G401.6 (cell line): Measurements from ENCODE around the gene FAM241B.

Source experiments
- FAIRE-seq: peaks from 2 replicates; lab custom pipeline; 2012; peaks lifted over from hg19 to GRCh38; lab: Jason Lieb, UNC

The FAM241B gene, protein sequence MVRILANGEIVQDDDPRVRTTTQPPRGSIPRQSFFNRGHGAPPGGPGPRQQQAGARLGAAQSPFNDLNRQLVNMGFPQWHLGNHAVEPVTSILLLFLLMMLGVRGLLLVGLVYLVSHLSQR

DNA sequence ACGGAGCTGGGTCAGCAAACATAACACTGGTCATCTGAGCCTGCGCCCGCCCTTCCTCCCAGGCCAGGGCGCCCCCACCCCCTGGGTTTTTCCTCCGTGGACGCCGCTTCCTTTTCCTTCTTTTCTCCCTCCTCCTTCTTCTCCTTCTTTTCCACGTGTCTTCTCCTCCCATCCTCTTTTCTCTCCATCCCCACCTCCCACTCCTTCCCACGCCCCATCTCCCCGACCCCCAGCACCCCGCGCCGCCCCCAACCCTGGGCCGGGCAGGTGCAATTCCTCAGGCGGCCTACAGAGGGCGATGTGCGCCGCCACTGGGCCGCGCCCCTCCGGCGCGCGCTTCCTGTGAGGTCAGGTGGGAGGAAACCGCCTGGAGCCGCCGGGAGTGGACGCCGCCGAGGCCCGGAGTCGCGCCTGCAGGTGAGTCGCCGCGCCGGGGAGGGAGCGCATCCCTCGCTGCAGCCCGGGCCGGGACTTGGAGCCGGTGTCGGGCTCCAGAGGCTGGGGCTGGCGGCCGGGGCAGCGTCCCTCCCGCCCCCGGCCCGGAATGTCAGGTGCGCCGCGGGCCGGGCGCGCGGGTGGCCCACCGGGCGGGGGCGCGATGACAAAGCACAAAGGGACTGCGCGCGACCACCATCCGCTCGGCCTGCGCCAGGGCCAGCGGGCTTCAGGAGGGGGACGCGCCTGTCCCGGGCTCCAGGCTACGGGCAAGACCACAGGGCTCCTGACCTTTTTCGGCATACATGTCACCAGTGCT, at the start of gene FAM241B:
Gene FAM241B (plus strand): TSS at position 351 of the 754 bp plus-strand sequence. CDS start 1,497 bp downstream, outside the sequence.
- FAIRE-seq = no peak

DNA sequence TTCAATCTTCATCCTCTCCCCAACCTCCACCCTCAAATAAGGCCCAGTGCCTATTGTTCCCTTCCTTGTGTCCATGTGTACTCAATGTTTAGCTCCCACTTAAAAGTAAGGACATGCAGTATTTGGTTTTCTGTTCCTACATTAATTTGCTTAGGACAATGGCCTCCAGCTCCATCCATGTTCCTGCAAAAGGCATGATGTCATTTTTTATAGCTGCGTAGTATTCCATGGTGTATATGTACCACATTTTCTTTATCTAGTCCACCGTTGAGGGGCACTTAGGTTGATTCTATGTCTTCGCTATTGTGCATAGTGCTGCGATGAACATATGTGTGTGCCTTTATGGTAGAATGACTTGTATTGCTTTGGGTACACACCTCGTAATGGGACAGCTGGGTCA, 49.6 kb upstream of the FAM241B start:
- no peak for FAIRE-seq

DNA sequence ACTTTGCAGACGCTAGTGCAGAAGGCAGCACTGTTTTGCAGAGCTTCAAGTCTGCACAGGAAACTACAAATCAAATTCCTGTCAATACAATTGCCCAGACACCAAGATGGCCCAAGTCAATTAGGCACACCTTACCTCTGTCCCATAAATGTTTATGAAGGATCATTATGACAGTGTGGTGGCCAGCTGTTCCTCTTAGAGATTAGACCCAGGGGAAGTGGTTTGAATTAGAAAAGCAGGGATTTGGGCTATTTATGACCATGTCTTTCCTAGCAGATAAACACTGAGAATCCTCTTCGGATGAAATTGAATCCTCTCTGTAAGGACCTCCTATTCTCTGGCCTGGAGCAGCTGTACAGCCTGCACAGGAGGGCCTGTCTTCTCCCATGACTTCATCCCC, 46.9 kb upstream of the FAM241B start:
- no peak for FAIRE-seq

DNA sequence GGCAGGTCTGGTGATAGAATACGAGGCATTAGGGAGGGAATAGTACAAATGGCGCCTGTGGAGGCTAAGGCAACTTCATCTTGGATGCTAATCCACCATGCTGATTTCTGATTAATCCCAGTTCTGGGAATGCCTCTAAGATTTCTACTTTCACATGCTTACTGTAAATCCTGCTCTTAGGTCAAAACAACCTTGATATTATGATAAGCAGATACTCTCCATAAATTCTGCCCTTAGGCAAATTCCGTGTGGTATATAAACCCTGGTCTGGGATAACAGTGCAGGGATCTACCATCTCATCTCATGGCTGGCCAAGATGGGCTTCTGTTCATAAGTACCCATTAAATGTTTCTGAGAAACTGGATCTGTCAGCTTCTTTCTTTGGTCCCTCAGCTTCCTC, 45.4 kb upstream of the FAM241B start:
- FAIRE-seq = no peak

DNA sequence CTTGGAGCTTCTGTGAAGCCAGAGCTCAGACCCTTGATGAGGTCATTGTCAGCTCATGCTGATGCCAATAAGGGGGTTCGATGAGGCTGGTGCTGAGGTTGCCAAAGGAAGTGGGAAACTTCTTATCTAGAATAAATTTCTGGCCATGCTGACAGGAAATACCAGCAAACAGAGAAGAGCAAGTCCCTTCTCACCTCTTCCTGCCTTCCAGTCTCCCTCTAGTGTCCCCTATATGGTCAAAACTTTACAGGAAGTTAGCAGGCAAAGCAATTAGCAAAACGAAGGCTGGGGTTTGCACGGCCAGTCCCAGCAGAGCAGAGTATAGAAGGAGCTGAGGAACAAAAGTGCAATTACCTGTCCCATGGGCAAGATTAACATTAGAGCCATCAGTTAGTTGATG, 41.7 kb upstream of the FAM241B start:
- no peak for FAIRE-seq

DNA sequence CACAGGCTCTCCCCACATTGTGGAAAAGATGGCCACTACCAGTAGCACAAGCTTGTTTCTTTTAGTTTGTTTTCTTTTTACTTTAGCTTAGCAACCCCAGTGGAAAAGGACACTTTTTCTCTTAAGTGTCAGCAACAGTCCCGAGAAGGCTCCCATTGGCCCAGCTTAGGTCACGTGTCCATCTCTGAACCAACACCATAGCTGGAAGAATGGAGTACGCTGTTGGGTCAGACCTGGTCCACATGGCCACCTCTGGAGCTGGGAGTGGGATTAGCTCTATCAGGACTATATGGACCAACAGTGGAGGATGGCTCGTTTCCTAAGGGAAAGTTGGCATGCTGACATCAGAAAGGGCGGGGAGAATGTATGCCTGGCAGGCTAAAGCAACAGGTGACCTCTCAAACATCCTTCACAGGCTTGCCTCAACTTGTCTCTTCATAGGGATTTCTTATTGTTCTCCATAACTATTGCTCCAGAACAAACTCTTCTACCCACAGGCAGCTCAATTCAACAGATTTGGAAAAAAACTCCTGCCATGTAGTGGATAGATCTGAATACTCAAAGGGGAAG, 29.2 kb upstream of the FAM241B start:
- no peak for FAIRE-seq

DNA sequence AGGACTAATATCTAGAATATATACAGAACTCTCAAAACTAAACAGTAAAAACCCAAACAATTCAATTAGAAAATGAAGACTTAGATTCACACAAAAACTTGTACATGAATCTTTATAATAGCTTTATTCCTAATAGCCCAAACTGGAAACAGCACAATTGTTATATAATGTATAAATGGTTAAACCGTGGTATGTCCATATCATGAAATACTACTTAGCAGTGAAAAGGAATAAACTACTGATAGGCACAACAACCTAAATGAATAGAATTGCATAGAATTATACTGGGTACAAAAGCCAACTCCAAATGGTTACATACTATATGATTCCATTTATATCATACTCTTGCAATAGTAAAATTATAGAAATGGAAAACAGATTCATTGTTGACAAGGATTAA, 21.0 kb upstream of the FAM241B start:
- FAIRE-seq = no peak

DNA sequence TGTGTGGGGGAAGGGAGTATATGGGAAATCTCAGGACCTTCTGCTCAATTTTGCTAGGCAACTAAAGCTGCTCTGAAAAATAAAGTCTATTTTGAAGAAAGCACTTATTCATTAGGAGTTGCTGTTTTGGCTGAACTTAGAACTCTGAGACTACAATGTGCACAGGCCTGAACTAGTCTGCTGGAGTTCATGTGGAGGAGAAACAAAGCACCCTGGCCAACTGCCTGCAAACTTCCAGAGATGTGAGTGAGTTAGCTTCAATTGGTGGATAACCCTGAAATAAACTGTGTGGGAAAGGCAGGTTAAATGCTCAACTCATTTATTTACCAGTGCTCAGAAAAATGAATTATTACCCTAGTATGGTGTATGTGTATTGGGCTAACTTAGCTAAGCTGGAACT, 17.3 kb upstream of the FAM241B start:
- no peak for FAIRE-seq

DNA sequence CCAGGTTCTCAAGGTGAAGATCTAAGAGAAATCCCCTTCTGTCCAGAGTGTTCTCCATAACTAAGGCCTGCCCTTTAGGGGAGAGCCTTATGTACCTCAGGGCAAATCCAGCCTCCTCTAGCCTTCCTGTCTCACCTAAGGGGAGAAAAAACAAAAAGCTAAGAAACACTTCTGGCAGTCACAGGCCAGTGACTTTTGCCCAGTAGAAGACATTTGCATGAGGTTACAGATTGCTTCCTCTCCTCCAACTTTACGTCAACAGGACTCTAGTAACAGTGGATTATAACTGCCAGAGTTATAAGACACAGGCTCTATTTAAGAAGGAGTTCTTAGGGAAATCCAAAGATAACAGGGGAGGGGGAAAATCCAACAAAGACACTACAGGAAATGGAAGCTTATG, 15.9 kb upstream of the FAM241B start:
- FAIRE-seq = no peak

DNA sequence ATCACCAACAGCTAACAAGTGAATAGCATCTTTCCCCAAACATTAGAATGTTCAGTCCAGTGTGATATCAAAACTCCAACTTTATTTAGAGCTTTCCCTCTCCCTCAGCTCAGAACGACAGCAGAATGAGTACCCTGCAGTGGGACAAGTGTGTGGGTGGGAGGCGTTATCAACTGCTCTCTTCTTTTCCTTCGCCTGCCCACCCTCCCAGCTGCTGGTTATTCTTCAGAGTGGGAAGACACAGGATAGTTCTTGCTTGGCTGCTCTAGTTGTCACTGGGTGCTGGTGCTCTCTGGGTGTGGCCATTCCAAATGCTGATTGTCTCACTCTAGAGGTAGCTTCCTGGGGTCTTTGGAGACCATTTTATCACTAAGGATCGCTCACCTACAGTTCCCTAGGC, 13.7 kb upstream of the FAM241B start:
- no peak for FAIRE-seq

DNA sequence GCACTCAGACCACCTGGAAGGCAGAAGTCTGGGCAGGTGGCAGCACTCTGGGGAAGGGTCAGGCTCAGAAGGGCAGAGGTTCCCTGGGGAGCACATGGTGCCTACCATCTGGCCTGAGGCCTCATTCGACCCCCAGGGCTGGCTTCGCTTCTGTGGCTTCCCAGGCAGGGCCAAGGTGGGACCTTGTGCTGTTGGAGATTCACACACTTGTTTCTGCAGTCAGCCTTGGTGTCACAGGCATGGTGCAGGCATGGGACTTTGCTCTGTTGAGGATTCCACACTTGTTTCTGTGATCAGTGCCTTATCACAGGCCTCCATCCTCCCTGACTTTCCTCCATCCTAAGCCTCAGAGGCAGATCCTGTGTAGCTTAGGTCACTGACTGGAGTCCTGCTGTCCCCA, 11.3 kb upstream of the FAM241B start:
- FAIRE-seq = no peak

DNA sequence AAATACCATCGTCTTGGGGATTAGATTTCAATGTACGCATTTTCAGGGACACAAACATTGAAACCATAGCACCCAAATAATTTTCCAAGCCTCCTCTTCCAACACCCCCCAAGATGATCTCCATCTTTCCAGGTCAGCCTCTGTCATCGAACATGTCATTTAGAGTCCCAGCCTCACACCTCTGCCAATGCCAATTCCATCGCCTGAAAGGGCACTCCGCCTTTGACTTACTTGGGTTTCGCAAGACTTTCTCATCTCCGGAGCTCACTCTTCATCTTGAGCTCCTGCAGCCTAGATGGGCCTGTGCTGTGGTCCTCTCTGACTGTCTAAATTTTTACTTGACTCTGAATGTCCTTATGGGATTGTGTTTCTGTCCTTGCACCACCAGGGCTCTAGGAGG, 10.4 kb upstream of the FAM241B start:
- no peak for FAIRE-seq

DNA sequence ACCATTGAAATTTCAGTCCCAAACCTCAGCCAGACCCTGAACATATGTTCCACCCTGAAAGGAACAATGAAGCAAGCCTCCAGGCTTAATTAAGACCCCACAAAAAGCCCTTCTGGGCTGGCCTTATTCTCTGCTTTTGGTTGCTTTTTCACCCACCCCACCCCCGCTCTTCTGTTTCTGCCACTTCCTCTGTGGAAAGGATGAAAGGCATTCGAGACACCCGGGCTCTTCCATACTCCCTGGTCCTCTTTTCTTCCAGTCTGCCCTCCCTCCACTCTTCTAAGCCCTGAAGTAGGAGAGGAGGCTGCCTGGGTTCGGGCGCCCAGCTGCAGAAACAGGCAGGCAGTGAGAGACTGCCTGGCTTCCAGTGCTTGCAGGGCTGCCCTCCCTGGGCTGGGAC, 9.4 kb upstream of the FAM241B start:
- FAIRE-seq = no peak

DNA sequence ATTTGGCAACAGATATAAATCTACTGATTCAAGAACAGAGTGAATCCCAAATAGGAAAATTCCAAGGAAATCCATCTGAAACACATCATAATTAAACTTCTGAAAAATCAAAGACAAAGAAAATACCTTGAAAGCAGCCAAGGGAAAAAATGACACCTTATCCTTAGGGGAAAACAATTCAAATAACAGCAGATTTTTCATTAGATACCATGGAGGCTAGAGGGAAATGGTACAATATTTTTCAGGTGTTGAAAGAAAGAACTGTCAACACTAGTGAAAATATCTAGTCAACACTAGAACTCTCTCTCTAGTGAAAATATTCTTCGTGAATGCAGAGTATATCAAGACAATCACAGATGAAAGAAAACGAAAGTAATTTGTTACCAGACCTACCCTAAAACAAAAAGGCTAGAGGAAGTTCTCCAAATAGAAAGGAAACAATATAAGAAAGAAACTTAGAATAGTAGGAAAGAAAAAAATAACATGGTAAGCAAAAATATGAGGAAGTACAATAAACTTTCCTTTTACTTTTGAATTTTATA, 5.7 kb upstream of the FAM241B start:
- FAIRE-seq = no peak

DNA sequence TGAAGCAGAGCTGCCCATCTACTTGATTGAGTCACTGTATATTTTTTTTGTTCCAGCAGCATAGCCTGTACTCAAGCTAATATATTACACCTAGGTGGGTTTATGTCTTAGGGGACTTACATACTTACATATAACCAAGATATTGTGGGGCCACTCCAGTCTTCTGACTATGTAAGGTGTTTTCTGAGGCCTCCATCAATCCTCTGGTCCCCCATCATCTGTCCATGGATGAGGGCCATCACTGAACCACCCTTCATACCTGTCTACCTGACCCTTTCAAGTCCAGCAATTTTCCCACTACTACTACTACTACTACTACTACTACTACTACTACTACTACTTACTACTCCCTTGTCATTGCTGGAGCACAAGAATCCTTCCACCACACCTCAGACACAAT, 3.2 kb upstream of the FAM241B start:
- FAIRE-seq = no peak

DNA sequence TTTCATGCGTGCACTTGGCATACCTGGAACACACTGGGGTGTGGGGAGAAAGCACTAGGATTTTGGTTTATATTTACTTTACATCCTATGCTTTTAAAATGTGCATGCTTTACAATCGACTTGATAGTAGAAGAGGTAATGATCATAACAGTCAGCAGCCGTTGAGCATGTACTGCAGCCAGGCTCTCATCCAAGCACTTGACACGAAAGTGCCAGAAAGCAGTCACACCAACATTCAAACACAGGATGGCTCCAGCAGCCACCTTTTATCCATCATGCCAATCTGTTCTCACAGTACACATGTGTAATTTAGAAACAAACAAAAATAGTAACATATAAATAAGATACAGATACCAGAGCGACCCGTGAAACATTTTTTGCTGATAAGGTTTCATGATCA, 1.2 kb upstream of the FAM241B start:
- FAIRE-seq = no peak

DNA sequence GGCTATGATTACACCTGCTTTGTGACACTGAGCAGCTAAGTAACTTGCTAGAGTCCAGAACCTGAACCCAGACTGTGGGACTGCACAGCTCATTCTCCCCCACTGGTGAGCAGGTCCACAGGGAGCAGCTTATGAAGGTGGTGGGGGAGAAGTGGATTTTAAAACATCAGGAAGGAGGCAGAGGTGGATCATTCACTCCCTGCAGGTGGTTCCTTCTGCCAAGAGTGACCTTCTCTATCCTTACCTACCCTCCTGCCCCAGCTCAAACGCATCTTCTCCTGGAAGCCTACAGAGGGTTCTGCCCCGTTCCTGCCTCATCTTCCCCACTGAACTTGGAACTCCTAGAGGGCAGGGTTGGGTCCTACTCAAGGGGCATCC, 539 bp upstream of the FAM241B start:
- FAIRE-seq = no peak

DNA sequence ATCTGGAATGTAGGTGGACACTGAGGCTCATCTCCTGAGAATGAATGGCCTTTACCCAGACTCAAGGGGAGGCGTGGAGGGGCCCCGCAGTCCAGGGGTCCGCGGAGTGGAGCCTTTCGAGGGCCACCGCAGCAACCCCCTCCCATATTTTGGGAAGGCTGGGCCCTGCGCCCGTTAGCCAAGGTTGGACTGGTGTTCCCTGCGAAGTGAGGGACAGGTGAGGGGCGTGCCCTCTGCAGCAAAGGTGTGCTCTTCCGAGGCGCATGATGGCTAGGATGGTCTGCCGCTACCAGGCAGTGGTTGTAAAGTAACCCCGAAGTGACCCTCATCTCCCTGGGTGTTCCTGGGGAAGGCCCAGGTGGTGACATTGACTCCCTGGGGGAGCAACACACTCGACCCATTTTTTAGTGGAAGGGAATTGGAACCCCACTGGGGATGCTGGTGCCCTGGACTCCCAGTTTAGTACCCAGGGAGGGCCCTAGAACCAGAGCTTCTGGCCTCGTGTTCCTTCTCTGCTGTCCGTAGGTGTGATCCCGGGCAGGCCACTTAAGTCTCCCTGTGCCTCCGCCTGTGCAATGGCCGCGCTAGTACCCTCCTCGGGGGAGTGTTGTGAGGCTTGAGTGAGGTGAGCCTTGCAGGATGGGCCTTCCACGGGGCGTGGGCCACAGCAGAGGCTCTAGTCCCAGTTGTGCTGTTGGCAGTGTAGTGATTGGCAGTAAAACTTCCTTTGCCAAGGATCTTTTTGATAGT, 779 bp downstream of the FAM241B start:
- FAIRE-seq = no peak

DNA sequence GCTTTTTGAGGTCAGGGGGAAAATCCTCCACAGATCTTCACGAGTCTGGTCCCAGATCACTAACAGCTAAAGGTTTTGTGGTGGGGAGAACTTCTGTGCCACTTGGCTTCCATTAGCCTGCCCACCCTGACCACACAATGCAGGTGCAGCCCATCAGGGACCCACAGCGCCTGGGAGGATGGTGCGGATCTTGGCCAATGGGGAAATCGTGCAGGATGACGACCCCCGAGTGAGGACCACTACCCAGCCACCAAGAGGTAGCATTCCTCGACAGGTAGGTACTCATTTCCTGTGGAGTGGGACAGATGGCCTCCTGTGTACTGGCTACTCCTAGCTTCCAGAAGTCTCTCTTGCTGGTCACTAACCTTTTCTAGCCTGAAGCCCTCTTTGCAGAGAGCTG, 1.5 kb downstream of the FAM241B start:
- no peak for FAIRE-seq

DNA sequence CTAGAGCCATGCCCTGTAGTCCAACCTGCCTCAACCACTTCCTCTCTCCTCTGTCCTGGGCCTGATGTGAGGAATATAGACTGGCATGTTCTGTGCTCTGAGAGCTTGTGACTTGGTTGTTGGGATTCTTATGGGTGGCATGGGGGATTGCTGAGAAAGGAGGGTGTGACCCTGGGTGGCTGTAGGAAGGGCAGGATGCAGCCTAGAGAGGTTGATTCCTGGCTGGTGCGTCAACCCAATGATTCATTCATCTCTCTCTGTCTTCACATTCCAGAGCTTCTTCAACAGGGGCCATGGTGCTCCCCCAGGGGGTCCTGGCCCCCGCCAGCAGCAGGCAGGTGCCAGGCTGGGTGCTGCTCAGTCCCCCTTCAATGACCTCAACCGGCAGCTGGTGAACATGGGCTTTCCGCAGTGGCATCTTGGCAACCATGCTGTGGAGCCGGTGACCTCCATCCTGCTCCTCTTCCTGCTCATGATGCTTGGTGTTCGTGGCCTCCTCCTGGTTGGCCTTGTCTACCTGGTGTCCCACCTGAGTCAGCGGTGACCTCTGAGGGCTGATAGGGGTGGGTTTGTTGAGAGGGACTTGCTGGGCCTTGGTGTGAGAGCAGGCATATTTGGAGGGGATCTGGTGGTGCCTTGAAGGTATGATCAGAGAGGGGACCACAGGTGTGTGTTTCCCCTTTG, 2.6 kb downstream of the FAM241B start:
- no peak for FAIRE-seq

DNA sequence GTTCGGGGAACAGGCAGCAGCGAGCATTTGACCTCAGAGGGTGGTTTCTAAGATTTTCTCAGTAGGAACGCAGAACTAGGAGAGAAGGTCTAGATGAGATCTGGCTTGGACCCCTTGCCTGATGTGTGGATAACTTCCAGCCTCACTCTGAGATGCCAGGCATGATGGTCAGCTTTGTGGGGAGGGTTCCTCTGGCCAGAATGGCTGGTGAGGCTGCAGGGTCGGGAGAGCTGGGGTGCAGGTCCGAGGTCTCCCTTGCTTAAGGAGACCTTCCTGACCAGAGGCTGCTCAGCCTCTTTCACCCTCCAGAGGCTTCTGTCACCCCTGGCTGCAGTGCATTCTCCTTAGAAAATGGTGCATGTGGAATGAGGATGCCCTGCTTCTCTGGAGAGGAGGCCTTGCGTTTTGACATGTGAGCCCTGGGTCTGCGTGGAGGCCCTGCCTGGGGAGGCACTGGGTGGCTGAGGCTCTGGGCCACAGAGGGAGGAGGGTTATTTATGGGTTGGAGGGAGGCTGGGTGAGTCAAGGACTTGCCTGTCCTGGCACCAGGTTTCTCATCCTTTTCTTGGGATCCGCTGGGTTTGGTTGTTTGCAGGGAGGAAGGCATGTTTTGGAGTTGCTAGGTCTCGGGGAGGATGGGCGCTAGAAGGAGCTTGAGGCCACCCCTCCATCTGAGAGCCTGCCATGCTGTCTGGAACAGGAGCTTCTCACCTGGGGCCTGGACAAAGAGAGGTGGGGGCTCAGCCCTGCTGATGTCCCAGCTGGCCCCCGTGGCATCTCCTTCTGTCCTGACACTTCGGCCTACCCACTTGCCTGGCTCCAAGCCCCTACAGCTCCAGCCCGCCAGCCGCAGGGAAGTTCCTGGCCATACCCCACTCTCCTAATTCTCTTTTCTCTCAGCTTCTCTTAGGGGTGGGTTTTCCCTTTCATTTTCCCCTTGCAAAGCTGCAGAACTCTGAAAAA, 3.9 kb downstream of the FAM241B start:
- no peak for FAIRE-seq
